ENCODE data around the gene EGFL6.

Gene EGFL6

DNA sequence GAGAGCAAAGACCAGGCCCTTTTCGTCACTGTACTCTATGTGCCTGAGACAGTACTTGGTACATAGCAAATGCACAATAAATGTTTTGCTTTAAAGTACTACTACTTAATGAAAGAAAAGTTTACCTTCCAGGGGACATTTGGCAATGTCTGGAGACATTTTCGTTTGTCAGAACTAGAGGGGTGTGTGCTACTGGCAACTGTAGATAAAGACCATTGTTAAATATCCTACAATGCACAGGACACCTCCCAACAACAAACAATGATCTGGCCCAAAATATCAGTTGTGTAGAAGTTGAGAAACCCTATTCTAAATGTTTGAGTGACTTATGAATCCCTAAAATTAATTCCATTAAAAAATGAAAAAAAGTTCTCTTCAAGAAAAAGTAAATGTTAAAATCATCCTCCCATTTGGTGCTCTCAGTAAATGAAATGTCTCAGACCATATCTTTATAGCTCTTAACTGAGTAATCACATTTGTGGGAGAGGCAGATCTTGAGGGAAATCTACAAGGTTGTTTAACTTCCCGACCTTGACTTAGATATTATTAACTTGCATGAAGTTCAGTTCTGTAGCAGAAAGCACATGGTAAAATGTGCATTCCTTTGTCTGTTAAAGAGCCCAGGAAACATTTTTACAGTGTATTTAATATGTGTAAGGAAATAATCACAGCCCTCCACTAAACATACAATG is 18.5 kb downstream of the EGFL6 start:
- no peak for DNase-seq (ENCODE audit: low read depth)
- H3K4me3 ChIP-seq (ENCODE audit: control insufficient read depth, low read depth, low read length), result no peak overlapping the region
- TF ChIP-seq CTCF (IDR thresholded peaks at IDR 0.05; ENCODE audit: control insufficient read depth, insufficient read depth, low read depth, low read length, missing control alignments), result no peak

- no peak for DNase-seq (ENCODE audit: low read depth)
- no peak for TF ChIP-seq CTCF (IDR thresholded peaks at IDR 0.05; ENCODE audit: control insufficient read depth, insufficient read depth, low read depth, low read length, missing control alignments)
- H3K4me3 ChIP-seq (ENCODE audit: control insufficient read depth, low read depth, low read length), result no peak overlapping the region
Measured at GRCh38 chrX:13590207-13590606, 20.8 kb downstream of the EGFL6 start.

- DNase-seq (ENCODE audit: low read depth), result no peak
- TF ChIP-seq CTCF (IDR thresholded peaks at IDR 0.05; ENCODE audit: control insufficient read depth, insufficient read depth, low read depth, low read length, missing control alignments), result no peak
- no peak overlapping the region for H3K4me3 ChIP-seq (ENCODE audit: control insufficient read depth, low read depth, low read length)
Measured at GRCh38 chrX:13590914-13591313, 21.5 kb downstream of the EGFL6 start.

GRCh38 chrX:13597874-13598273 is 28.5 kb downstream of the EGFL6 start:
- no peak for TF ChIP-seq CTCF (IDR thresholded peaks at IDR 0.05; ENCODE audit: control insufficient read depth, insufficient read depth, low read depth, low read length, missing control alignments)
- no peak for DNase-seq (ENCODE audit: low read depth)
- H3K4me3 ChIP-seq (ENCODE audit: control insufficient read depth, low read depth, low read length), result no peak overlapping the region

GRCh38 chrX:13598877-13599276 is 29.5 kb downstream of the EGFL6 start:
- no peak for DNase-seq (ENCODE audit: low read depth)
- TF ChIP-seq CTCF (IDR thresholded peaks at IDR 0.05; ENCODE audit: control insufficient read depth, insufficient read depth, low read depth, low read length, missing control alignments), result peak; percentile 51
- no peak overlapping the region for H3K4me3 ChIP-seq (ENCODE audit: control insufficient read depth, low read depth, low read length)

DNA sequence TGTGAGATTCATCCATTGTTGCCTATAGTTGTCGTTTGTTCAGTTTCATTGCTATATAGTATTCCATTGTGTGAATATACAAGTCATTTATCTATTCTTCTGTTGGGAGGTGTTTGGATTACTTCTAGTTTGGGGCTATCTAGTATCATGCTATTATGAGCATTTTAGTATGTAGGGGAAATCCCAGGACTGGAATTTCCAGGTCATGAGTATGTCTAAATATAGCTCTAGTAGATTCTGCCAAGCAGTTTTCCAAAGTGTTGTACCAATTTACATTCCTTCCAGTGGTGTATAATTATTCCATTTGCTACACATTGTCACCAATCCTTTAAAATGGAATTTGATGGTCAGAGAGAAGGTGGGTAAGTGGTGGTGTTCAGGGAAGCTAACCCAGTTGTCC is 30.1 kb downstream of the EGFL6 start:
- no peak for TF ChIP-seq CTCF (IDR thresholded peaks at IDR 0.05; ENCODE audit: control insufficient read depth, insufficient read depth, low read depth, low read length, missing control alignments)
- no peak for DNase-seq (ENCODE audit: low read depth)
- H3K4me3 ChIP-seq (ENCODE audit: control insufficient read depth, low read depth, low read length), result no peak overlapping the region

All from AG09309 (cell line).